Caco-2 (cell line): ENCODE measurements around the gene SUSD5. TPM values are rescaled to one million over a fixed set of nuclear protein-coding genes. Genes with fewer than 3 reads are reported as not detected.

Source experiments
- BruUV-seq: library from RNA; stranded (reverse); fragments of 400-500 nt; replicated peaks from 2 replicates; lab custom pipeline; 2021; lab: Mats Ljungman, UMichigan
- CTCF ChIA-PET: fragments of 300-600 bp; sonication (Branson Sonifier 250); formaldehyde crosslinking; loops from one replicate; lab custom pipeline; 2022; ENCODE audit warnings: antibody characterized with exemption; lab: Charles Lee
- POLR2A ChIA-PET: fragments of 300-600 bp; sonication (Branson Sonifier 250); formaldehyde crosslinking; loops from one replicate; lab custom pipeline; 2022; ENCODE audit warnings: antibody characterized with exemption; lab: Charles Lee
- DNase-seq, 2 experiments: peaks; one replicate each; pipeline versions ENCODE4 v3.0.0 to v3.0.0-alpha.2; 2020 to 2022
- H3K27me3 ChIP-seq: replicated peaks from 2 replicates; pipeline ENCODE4 v1.6.0; 2011; ENCODE audit warnings: low read length; ENCODE audit not compliant: control insufficient read depth, insufficient read depth
- H3K36me3 ChIP-seq: 2 replicates; pipeline ENCODE4 v1.5.1; 2011; ENCODE audit warnings: low read length; ENCODE audit not compliant: control insufficient read depth, insufficient read depth
- H3K4me1 ChIP-seq: fragments of 250-450 bp; sonication (Bioruptor Pico); 2 replicates; pipeline ENCODE4 v1.5.1; 2020; ENCODE audit warnings: mild to moderate bottlenecking
- H3K4me3 ChIP-seq: 2 replicates; pipeline ENCODE4 v1.5.1; 2011; ENCODE audit warnings: low read depth, mild to moderate bottlenecking, control low read depth, low read length
- H3K9me3 ChIP-seq: fragments of 250-450 bp; sonication (Bioruptor Pico); 2 replicates; pipeline ENCODE4 v1.5.1; 2020; ENCODE audit warnings: mild to moderate bottlenecking, moderate library complexity
- H3K27ac Mint-ChIP-seq: one replicate; pipeline ENCODE4 v1.8.0; 2022; ENCODE audit warnings: mixed read lengths; ENCODE audit not compliant: unreplicated experiment
- H3K27me3 Mint-ChIP-seq: one replicate; pipeline ENCODE4 v1.8.0; 2022; ENCODE audit warnings: mixed read lengths; ENCODE audit not compliant: insufficient read depth, unreplicated experiment
- H3K36me3 Mint-ChIP-seq: one replicate; pipeline ENCODE4 v1.8.0; 2022; ENCODE audit warnings: mild to moderate bottlenecking, mixed read lengths; ENCODE audit not compliant: insufficient read depth, unreplicated experiment
- H3K4me1 Mint-ChIP-seq: one replicate; pipeline ENCODE4 v1.8.0; 2022; ENCODE audit warnings: low read depth, mixed read lengths; ENCODE audit not compliant: unreplicated experiment
- H3K4me3 Mint-ChIP-seq: one replicate; pipeline ENCODE4 v1.8.0; 2022; ENCODE audit warnings: mild to moderate bottlenecking, moderate library complexity, mixed read lengths; ENCODE audit not compliant: unreplicated experiment
- H3K9me3 Mint-ChIP-seq: one replicate; pipeline ENCODE4 v1.8.0; 2022; ENCODE audit warnings: mixed read lengths; ENCODE audit not compliant: unreplicated experiment
- CTCF ChIP-seq, 2 experiments: fragments of 200-600 bp in 1 of 2; IDR thresholded peaks; 1 replicate in 1 of 2; 2 replicates in 1 of 2; pipeline versions ENCODE4 v1.5.1 to v1.8.0; 2011 to 2022; ENCODE audit warnings: antibody characterized with exemption in 1 of 2, control low read depth in 1 of 2, inconsistent platforms in 1 of 2, low read depth in 1 of 2, low read length in 1 of 2, mild to moderate bottlenecking in 1 of 2, moderate library complexity in 1 of 2; ENCODE audit not compliant: insufficient read depth in 1 of 2, severe bottlenecking in 1 of 2, unreplicated experiment in 1 of 2
- intact Hi-C: fragments of 100-400 bp; cut with micrococcal nuclease; formaldehyde crosslinking; loops from one replicate; pipeline ENCODE4 v1.10.0; 2022; ENCODE audit not compliant: unreplicated experiment
- total RNA-seq: library from RNA; stranded (reverse); gene quantifications from 2 replicates; pipeline ENCODE4 v1.2.3, GENCODE V29; 2022

SUSD5 gene
- total RNA-seq, 1 experiment from 2014 or later, result not detected

- H3K36me3 ChIP-seq, result peaks cover 3% of the 10 kb centered on the region; the same call in 1 of the 2 replicates
These were observed 88.5 kb downstream of the SUSD5 start for GRCh38 chr3:33130144-33130543.

DNA sequence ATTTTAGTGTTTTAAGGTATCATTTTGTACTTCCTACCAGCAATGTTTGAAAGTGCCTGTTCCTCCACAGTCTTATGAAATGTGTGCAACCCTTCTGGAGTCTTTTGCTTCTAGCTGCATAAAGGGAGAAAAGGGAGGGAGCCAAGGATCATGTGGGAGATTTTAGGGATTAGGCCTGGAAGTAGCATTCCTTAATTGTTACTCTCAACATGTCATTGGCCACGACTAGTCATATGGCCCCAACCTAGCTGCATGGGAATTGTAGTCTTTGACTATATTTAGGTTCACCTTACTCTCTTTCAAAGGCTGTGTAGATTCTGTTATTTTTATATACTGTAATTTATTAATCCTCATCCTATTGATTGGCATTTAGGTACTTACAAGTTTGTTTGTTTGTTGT, 89.9 kb downstream of the SUSD5 start:
- peaks cover 1% of the 10 kb centered on the region; the same call in 1 of the 2 replicates for H3K36me3 ChIP-seq
- H3K4me3 Mint-ChIP-seq, result no peak overlapping the region
- CTCF ChIA-PET, result no interaction called here

More at GRCh38 chr3:33130144-33130543, 88.5 kb downstream of the SUSD5 start:
- CTCF ChIA-PET, result interaction anchor here (2.4 kb wide), 1 partner anchor 243 kb away, joined by 111 read pairs; no protein-coding TSS in a partner anchor
- POLR2A ChIA-PET, result no interaction called here
- no peak overlapping the region for H3K4me3 Mint-ChIP-seq
- H3K27ac Mint-ChIP-seq, result no peak overlapping the region
- intact Hi-C loops, result loop anchor here (2.0 to 10.0 kb wide), 3 partner anchors 33 to 585 kb away; partner anchors contain the start of genes CLASP2, GLB1 and TMPPE
- no TSS peak for BruUV-seq
- no peak for DNase-seq
- Histone ChIP-seq H3K4me1 (peaks cover 18% of the 10 kb centered on the region), H3K27me3 (no peaks in the 10 kb centered on the region), H3K4me3 (no peak overlapping the region), H3K9me3 (no peaks in the 10 kb centered on the region)
- peaks cover 42% of the 10 kb centered on the region for H3K36me3 Mint-ChIP-seq
- no peak for TF ChIP-seq CTCF (IDR thresholded peaks at IDR 0.05; ENCODE audit: insufficient read depth in 1 of 2, low read depth in 1 of 2, low read length in 1 of 2, severe bottlenecking in 1 of 2, unreplicated experiment in 1 of 2)
- no peaks in the 10 kb centered on the region for H3K4me1 Mint-ChIP-seq
- H3K9me3 Mint-ChIP-seq, result no peaks in the 10 kb centered on the region
- H3K27me3 Mint-ChIP-seq, result no peaks in the 10 kb centered on the region

GRCh38 chr3:33125840-33126239, 92.8 kb downstream of the SUSD5 start:
- POLR2A ChIA-PET, result no interaction called here
- CTCF ChIA-PET, result no interaction called here
- H3K4me1 Mint-ChIP-seq, result no peaks in the 10 kb centered on the region

More for the DNA sequence above, 89.9 kb downstream of the SUSD5 start:
- Histone ChIP-seq H3K4me3 (no peak overlapping the region), H3K4me1 (peaks cover 18% of the 10 kb centered on the region), H3K27me3 (no peaks in the 10 kb centered on the region), H3K9me3 (no peaks in the 10 kb centered on the region)
- H3K36me3 Mint-ChIP-seq, result peaks cover 32% of the 10 kb centered on the region
- no peak for DNase-seq
- H3K27me3 Mint-ChIP-seq, result no peaks in the 10 kb centered on the region
- BruUV-seq, result no TSS peak
- H3K27ac Mint-ChIP-seq, result no peak overlapping the region
- no peak for TF ChIP-seq CTCF (IDR thresholded peaks at IDR 0.05; ENCODE audit: insufficient read depth in 1 of 2, low read depth in 1 of 2, low read length in 1 of 2, severe bottlenecking in 1 of 2, unreplicated experiment in 1 of 2)
- H3K9me3 Mint-ChIP-seq, result no peaks in the 10 kb centered on the region
- intact Hi-C loops, result no loop called here
- H3K4me1 Mint-ChIP-seq, result no peaks in the 10 kb centered on the region
- POLR2A ChIA-PET, result no interaction called here

More at GRCh38 chr3:33125840-33126239, 92.8 kb downstream of the SUSD5 start:
- H3K4me3 ChIP-seq, result no peak overlapping the region
- H3K9me3 ChIP-seq, result no peaks in the 10 kb centered on the region
- no TSS peak for BruUV-seq
- Mint-ChIP-seq H3K27me3 (no peaks in the 10 kb centered on the region), H3K9me3 (no peaks in the 10 kb centered on the region), H3K27ac (no peak overlapping the region), H3K36me3 (peaks cover 23% of the 10 kb centered on the region), H3K4me3 (no peak overlapping the region)
- no peak for TF ChIP-seq CTCF (IDR thresholded peaks at IDR 0.05; ENCODE audit: insufficient read depth in 1 of 2, low read depth in 1 of 2, low read length in 1 of 2, severe bottlenecking in 1 of 2, unreplicated experiment in 1 of 2)
- intact Hi-C loops, result no loop called here
- H3K4me1 ChIP-seq, result peaks cover 5% of the 10 kb centered on the region; the same call in 1 of the 2 replicates
- no peaks in the 10 kb centered on the region; the same call in 1 of the 2 replicates for H3K36me3 ChIP-seq
- DNase-seq, result no peak
- H3K27me3 ChIP-seq, result no peaks in the 10 kb centered on the region
